ENCODE results near the gene SUMF1. TPM values are rescaled to one million over a fixed set of nuclear protein-coding genes. Genes with fewer than 3 reads are reported as not detected.

Gene SUMF1
- total RNA-seq, 2 donors from 2014 or later = 24.3 to 29.8 TPM

DNA sequence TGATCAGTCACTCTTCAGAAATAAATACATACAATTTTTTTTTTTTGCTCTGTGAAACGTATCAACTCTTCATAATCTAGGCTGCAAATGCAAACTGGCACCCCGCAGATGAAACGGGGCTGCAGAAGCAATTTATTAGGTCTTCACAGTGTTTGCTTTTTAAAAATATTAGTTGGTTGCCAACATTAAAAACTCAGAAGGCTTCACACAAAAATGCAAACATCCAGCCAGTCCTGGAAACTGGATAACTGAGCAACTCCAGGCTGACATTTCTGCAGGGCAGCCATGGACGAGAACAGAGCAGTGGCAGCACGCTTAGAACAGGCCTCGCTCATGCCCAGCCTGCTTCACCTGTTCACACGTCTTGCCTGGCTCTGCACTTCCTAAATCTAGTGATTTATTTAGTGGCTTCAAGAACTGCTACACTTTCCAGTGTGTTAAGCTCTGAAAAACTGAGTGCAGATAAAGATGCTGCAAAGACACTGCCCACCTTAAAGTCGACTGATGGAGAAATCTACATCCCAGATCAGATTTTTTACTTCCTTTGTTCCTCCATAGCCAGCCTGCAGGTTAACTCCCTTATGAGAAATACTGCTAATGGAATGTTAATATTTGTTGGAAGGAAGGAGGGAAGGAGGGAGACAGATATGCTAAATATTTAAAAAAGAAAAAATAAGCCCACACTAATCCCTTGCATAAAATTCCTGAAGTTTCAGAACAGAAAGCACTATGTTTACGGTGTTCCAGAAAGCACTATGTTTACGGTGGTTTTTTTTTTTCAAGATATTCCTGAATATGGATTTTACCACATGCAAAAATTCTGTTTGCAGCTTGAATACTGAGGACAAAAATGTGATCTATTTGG is 110.3 kb downstream of the SUMF1 start:
- intact Hi-C loops (cut with DNase I) = loop anchor here (10.0 kb wide), 2 partner anchors 138 to 288 kb away; partner anchors contain the start of gene ITPR1 (in 1 of the 2)
- no peak for DNase-seq (ENCODE audit: low spot score)

DNA sequence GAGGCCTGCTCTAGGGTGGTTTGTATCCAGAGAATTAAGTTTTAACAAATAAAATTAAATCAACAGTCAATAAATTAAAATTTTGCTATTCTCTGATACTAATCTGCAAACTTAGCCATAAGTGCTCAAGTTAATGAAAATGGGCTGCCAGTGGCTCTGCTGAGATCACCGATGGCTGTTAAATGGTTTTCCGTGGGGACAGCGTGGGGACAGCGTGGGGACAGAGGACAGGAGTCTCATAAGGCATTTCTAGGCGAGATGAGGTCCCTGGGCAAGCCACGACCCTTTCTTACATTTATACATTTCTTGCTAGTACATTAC is 110.9 kb downstream of the SUMF1 start:
- intact Hi-C loops (cut with DNase I) = loop anchor here (10.0 kb wide), 2 partner anchors 139 to 289 kb away; partner anchors contain the start of gene ITPR1 (in 1 of the 2)
- no peak for DNase-seq (ENCODE audit: low spot score)

GRCh38 chr3:4355401-4356219 is 111.5 kb downstream of the SUMF1 start:
- intact Hi-C loops (cut with DNase I) = loop anchor here (10.0 kb wide), 2 partner anchors 139 to 289 kb away; partner anchors contain the start of gene ITPR1 (in 1 of the 2)
- DNase-seq (ENCODE audit: low spot score) = no peak

GRCh38 chr3:4351872-4352271 is 115.2 kb downstream of the SUMF1 start:
- no peak for DNase-seq (ENCODE audit: low spot score)
- intact Hi-C loops (cut with DNase I) = loop anchor here (5.0 to 10.0 kb wide), 3 partner anchors 143 to 293 kb away; partner anchors contain the start of gene ITPR1 (in 1 of the 2)

GRCh38 chr3:4351164-4351855 is 115.8 kb downstream of the SUMF1 start:
- DNase-seq (ENCODE audit: low spot score) = no peak

DNA sequence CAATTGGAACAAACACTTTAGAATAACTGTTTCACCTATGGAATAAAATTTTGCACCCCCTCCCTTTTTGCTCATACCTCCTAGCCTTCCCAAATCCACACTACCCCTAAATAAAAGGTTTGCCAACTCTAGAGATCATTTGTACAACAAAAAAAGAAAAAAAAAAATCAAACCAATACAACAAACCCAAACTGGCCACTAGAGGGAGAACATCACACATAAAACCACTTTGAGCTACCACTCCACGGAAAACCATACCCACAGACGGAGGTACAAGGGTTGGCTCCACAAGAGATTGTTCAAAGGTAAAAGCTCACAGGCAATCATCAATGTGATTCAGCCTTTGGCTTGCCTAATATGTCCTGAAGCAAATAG is 116.3 kb downstream of the SUMF1 start:
- intact Hi-C loops (cut with DNase I) = loop anchor here (5.0 to 10.0 kb wide), 3 partner anchors 144 to 294 kb away; partner anchors contain the start of gene ITPR1 (in 1 of the 2)
- no peak for DNase-seq (ENCODE audit: low spot score)

More at GRCh38 chr3:4351164-4351855, 115.8 kb downstream of the SUMF1 start:
- intact Hi-C loops (cut with DNase I) = loop anchor here (5.0 to 10.0 kb wide), 3 partner anchors 143 to 293 kb away; partner anchors contain the start of gene ITPR1 (in 1 of the 2)

DNA sequence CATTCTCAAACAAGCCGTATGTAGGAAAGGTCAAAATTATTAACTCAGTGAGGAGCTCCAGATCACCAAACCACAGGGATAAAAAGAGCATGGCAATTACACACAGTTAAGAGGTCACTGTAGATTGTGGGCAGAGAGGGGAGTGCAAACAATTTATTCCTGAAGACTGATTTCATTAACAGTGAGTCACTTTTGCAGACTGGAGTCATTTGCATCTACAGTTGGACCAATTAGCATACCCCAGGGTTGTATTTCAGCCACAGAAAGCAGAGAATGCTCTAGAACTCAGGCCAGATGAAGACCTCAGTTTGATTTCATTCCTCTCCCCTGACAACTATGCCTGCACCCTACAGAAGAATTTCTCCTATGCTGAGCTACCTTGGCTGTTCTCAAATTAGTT is 123.8 kb downstream of the SUMF1 start:
- intact Hi-C loops (cut with DNase I) = no loop called here

DNA sequence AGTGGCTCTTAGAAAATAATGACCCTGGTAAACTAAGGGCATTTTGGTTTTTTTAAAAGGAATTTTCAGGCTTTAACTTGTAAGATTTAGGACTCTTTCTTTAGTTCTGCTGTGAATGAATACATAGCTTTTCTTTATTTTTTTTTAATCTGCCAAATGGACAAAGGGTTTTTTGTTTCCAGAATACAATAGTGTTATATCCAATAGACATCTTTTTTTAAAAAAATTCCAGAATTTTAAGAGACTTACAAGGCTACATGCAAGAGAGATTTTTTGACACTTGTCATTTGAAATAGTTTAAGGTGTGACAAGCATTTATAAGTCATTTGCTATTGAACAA is 125.8 kb downstream of the SUMF1 start:
- intact Hi-C loops (cut with DNase I) = no loop called here
- DNase-seq (ENCODE audit: low spot score) = no peak

More for the DNA sequence above, 123.8 kb downstream of the SUMF1 start:
- DNase-seq (ENCODE audit: low spot score) = no peak

- intact Hi-C loops (cut with DNase I) = no loop called here
- no peak for DNase-seq (ENCODE audit: low spot score)
Measured at GRCh38 chr3:4340411-4341335, 126.4 kb downstream of the SUMF1 start.

GRCh38 chr3:4340077-4340410 is 127.0 kb downstream of the SUMF1 start:
- intact Hi-C loops (cut with DNase I) = no loop called here
- DNase-seq (ENCODE audit: low spot score) = no peak

DNA sequence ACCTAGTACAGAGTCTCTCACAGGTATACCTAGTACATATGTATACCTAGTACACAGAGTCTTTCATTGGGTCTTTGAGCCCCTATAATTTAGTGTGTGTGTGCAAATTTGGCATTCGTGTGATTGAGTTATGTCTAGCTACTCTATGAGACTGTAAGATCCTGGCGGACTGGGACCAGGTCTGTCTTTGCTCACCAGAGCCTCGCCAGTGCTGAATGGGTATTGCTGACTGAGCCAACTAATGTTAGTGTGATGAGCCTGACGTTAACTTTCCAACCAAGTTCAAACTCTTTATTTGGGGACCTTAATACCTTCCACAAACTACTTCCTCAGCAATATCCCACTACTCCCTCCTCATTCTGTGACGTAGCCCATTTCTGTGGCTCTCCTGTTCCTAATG is 128.3 kb downstream of the SUMF1 start:
- DNase-seq (ENCODE audit: low spot score) = no peak
- intact Hi-C loops (cut with DNase I) = no loop called here

- DNase-seq (ENCODE audit: low spot score) = no peak
- intact Hi-C loops (cut with DNase I) = no loop called here
Measured at GRCh38 chr3:4336850-4337546, 130.1 kb downstream of the SUMF1 start.

GRCh38 chr3:4335840-4336562 is 131.1 kb downstream of the SUMF1 start:
- intact Hi-C loops (cut with DNase I) = no loop called here
- no peak for DNase-seq (ENCODE audit: low spot score)

- intact Hi-C loops (cut with DNase I) = no loop called here
- DNase-seq (ENCODE audit: low spot score) = no peak
Measured at GRCh38 chr3:4334548-4334947, 132.5 kb downstream of the SUMF1 start.

DNA sequence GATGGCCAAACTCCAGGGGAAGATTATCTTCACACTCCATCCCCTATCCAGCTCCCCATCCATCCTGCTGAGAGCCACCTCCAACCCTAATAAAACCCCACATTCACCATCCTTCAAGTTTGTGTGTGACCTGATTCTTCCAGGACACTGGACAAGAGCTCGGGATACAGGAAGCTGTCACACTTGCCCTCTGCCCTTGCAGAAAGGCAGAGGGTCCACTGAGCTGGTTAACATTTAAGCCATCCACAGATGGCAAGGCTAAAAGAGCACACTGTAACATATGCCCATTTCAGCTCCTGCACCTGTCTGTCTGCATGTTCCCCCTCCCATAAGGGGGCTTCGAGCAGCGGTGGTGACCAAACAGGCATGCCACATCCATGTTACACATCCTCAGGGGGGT is 134.1 kb downstream of the SUMF1 start:
- no peak for DNase-seq (ENCODE audit: low spot score)
- intact Hi-C loops (cut with DNase I) = loop anchor here in 1 of 2 donors (2.0 kb wide), 1 partner anchor 36 kb away; no protein-coding TSS in a partner anchor

- intact Hi-C loops (cut with DNase I) = loop anchor here in 1 of 2 donors (2.0 kb wide), 1 partner anchor 36 kb away; no protein-coding TSS in a partner anchor
- no peak for DNase-seq (ENCODE audit: low spot score)
Measured at GRCh38 chr3:4332574-4332973, 134.5 kb downstream of the SUMF1 start.

- intact Hi-C loops (cut with DNase I) = loop anchor here in 1 of 2 donors (2.0 kb wide), 1 partner anchor 37 kb away; no protein-coding TSS in a partner anchor
- no peak for DNase-seq (ENCODE audit: low spot score)
Measured at GRCh38 chr3:4332111-4332510, 135.0 kb downstream of the SUMF1 start.
